HepG2 (cell line): ENCODE data around the gene TPST1. TPM values are rescaled to one million over a fixed set of nuclear protein-coding genes. Genes with fewer than 3 reads are reported as not detected.

ENCODE experiments used
- ATAC-seq: fragments of 200-7000 bp; cut with Tn5 transposase; 3 replicates; pipeline ENCODE4 v1.9.1; 2020; ENCODE audit warnings: mild to moderate bottlenecking, moderate library complexity
- BruUV-seq: library from RNA; stranded (reverse); fragments of 400-500 nt; replicated peaks from 2 replicates; lab custom pipeline; 2021; lab: Mats Ljungman, UMichigan
- CTCF ChIA-PET: fragments of 300-600 bp; formaldehyde crosslinking; extraction: SDS; loops from one replicate; lab custom pipeline; 2021; ENCODE audit warnings: low total read pairs, inconsistent platforms, low intra/inter-chr PET ratio; lab: Yijun Ruan, JAX
- POLR2A ChIA-PET: fragments of 350-600 bp; sonication (Branson Sonifier 250); formaldehyde crosslinking; loops from one replicate; lab custom pipeline; 2020; ENCODE audit warnings: antibody characterized with exemption, inconsistent platforms; lab: Yijun Ruan, JAX
- DNase-seq: peaks from one replicate; pipeline ENCODE4 v3.0.0-alpha.2; 2015; ENCODE audit warnings: low spot score
- FAIRE-seq: peaks from 3 replicates; lab custom pipeline; 2011; peaks lifted over from hg19 to GRCh38; lab: Jason Lieb, UNC
- H2AFZ ChIP-seq: one replicate; pipeline ENCODE4 v1.6.1; 2011; ENCODE audit warnings: low read length, inconsistent platforms
- H3K27ac ChIP-seq: fragments of 300-600 bp; 3 replicates; pipeline ENCODE4 v1.8.0; 2011; ENCODE audit warnings: mixed run types, mild to moderate bottlenecking, mixed read lengths, low read length, inconsistent platforms; ENCODE audit not compliant: insufficient read depth; ENCODE audit errors: extremely low read length
- H3K27me3 ChIP-seq, 2 experiments: fragments of 200-600 bp in 1 of 2; 2 replicates in 1 of 2; 3 replicates in 1 of 2; pipeline versions ENCODE4 v1.6.0 to v1.8.0; 2011; ENCODE audit warnings: low read length in 2 of 2, mild to moderate bottlenecking in 2 of 2, moderate library complexity in 2 of 2, inconsistent platforms in 1 of 2; ENCODE audit not compliant: insufficient read depth in 2 of 2, control insufficient read depth in 1 of 2
- H3K36me3 ChIP-seq, 2 experiments: fragments of 200-600 bp in 1 of 2; replicated peaks in 1 of 2; 2 replicates in 1 of 2; 3 replicates in 1 of 2; pipeline versions ENCODE4 v1.5.1 to v1.8.0; 2011; ENCODE audit warnings: low read length in 2 of 2, inconsistent platforms in 1 of 2; ENCODE audit not compliant: insufficient read depth in 2 of 2, control insufficient read depth in 1 of 2
- H3K4me1 ChIP-seq: 2 replicates; pipeline ENCODE4 v1.5.1; 2012; ENCODE audit warnings: low read length, inconsistent platforms; ENCODE audit not compliant: insufficient read depth
- H3K4me2 ChIP-seq: 2 replicates; pipeline ENCODE4 v1.6.0; 2011; ENCODE audit warnings: low read depth, low read length, inconsistent platforms
- H3K4me3 ChIP-seq, 3 experiments: fragments of 200-600 bp in 1 of 3; sonication (generic), shearing (Covaris generic) in 1 of 3; replicated peaks in 1 of 3; 2 replicates each; pipeline ENCODE4 v1.5.1; 2011 to 2016; ENCODE audit warnings: low read length in 3 of 3, inconsistent platforms in 2 of 3, low read depth in 2 of 3, mild to moderate bottlenecking in 2 of 3, control low read depth in 1 of 3, mixed read lengths in 1 of 3; ENCODE audit not compliant: insufficient read depth in 1 of 3
- H3K79me2 ChIP-seq: one replicate; pipeline ENCODE4 v1.6.1; 2011; ENCODE audit warnings: low read length, inconsistent platforms; ENCODE audit not compliant: insufficient read depth
- H3K9ac ChIP-seq: 2 replicates; pipeline ENCODE4 v1.6.0; 2011; ENCODE audit warnings: mild to moderate bottlenecking, low read depth, low read length, inconsistent platforms; ENCODE audit not compliant: insufficient read depth
- H3K9me3 ChIP-seq: 2 replicates; pipeline ENCODE4 v1.5.1; 2012; ENCODE audit warnings: mild to moderate bottlenecking, low read length
- H4K20me1 ChIP-seq: 2 replicates; pipeline ENCODE4 v1.6.0; 2011; ENCODE audit warnings: inconsistent platforms, mild to moderate bottlenecking, low read length, moderate library complexity; ENCODE audit not compliant: insufficient read depth
- BCL6 ChIP-seq: IDR thresholded peaks from 2 replicates; pipeline ENCODE4 v1.6.1; 2016; ENCODE audit warnings: missing genetic modification reagents, missing compliant biosample characterization
- CEBPG ChIP-seq: IDR thresholded peaks from 2 replicates; pipeline ENCODE4 v1.6.1; 2016
- HNF4A ChIP-seq: sonication (generic); formaldehyde crosslinking; IDR thresholded peaks from 2 replicates; pipeline ENCODE4 v1.4.0; 2020; ENCODE audit warnings: missing genetic modification reagents
- IKZF1 ChIP-seq: fragments of 450-650 bp; IDR thresholded peaks from 2 replicates; pipeline ENCODE4 v1.7.1; 2016
- KAT7 ChIP-seq: IDR thresholded peaks from 2 replicates; pipeline ENCODE4 v1.6.1; 2018; ENCODE audit warnings: borderline replicate concordance, missing compliant biosample characterization
- MAFF ChIP-seq: IDR thresholded peaks from 2 replicates; pipeline ENCODE4 v1.6.1; 2011; ENCODE audit warnings: low read depth, low read length, improper control_type of control experiment
- MAFK ChIP-seq, 2 experiments: IDR thresholded peaks in 1 of 2; conservative IDR thresholded peaks in 1 of 2; 2 replicates each; pipeline ENCODE4 v1.6.1; 2011; ENCODE audit warnings: improper control_type of control experiment in 2 of 2, low read length in 2 of 2
- WGBS: methylation state at CpG from one replicate; pipeline ENCODE4 v1.1.6; 2017; ENCODE audit warnings: low lambda C conversion rate; 5-methylcytosine and 5-hydroxymethylcytosine counted together
- in situ Hi-C: cut with HindIII; loops from 2 replicates; pipeline ENCODE4 v1.10.0; 2017; ENCODE audit warnings: low pct_unique_long_range_greater_than_20kb; ENCODE audit not compliant: extremely low pct_ligation_motif_present
- intact Hi-C: fragments of 100-400 bp; cut with micrococcal nuclease; formaldehyde crosslinking; loops from one replicate; pipeline ENCODE4 v1.10.0; 2022; ENCODE audit not compliant: unreplicated experiment
- polyA plus RNA-seq, 8 experiments: library from polyadenylated mRNA; depleted of rRNA in 3 of 8; stranded (reverse) in 7 of 8; unstranded in 1 of 8; fragments of >200 nt; fragmentation: Illumina TruSeq in 4 of 8; extraction: Trizol in 4 of 8; gene quantifications; 2 replicates each; pipeline versions ENCODE4 v1.2.1 to v1.2.3, GENCODE V29; 2011 to 2016; ENCODE audit warnings: low read depth in 4 of 8, missing spikeins in 1 of 8, mixed read lengths in 1 of 8; ENCODE audit not compliant: insufficient read depth in 1 of 8
- total RNA-seq, 5 experiments: library from RNA; depleted of rRNA; stranded (reverse); fragments of >200 nt; fragmentation: Illumina TruSeq; extraction: Trizol; gene quantifications; 2 replicates each; pipeline ENCODE4 v1.2.3, GENCODE V29; 2016; ENCODE audit warnings: low read depth in 1 of 5

Gene TPST1
- total and polyA plus RNA-seq, 2 of the 13 experiments (the other 11 are each of a cell fraction or from before 2014, with no cell fraction given), result 24.3 to 34.1 TPM

- no peak overlapping the region for H3K27ac ChIP-seq
Measured at GRCh38 chr7:66186991-66187390, 18.1 kb upstream of the TPST1 start.

GRCh38 chr7:66187905-66188304, 17.2 kb upstream of the TPST1 start:
- CTCF ChIA-PET, result no interaction called here
- Histone ChIP-seq H3K36me3 (no peaks in the 10 kb centered on the region), H3K4me3 (no peak overlapping the region), H3K4me1 (peaks cover 43% of the 10 kb centered on the region), H4K20me1 (no peaks in the 10 kb centered on the region), H3K4me2 (no peak overlapping the region), H3K9ac (no peak overlapping the region), H3K9me3 (no peaks in the 10 kb centered on the region), H3K27ac (no peak overlapping the region), H3K27me3 (no peaks in the 10 kb centered on the region), H2AFZ (no peak overlapping the region), H3K79me2 (no peaks in the 10 kb centered on the region)
- TF ChIP-seq BCL6 (CRISPR knock-in tag) (peak; percentile 80), MAFF (0 out of 2 replicates have a peak, but pooled peaks have one; percentile 22), MAFK (conservative IDR thresholded peaks at IDR 0.05 in 1 of 2, IDR thresholded peaks at IDR 0.05 in 1 of 2; ENCODE audit: low read length in 2 of 2) (peak in 1 of 2 experiments; percentile 40; a peak in 2 of 4 replicates), HNF4A (0 out of 2 replicates have a peak, but pooled peaks have one; percentile 13), CEBPG (CRISPR knock-in tag) (0 out of 2 replicates have a peak, but pooled peaks have one; percentile 15), KAT7 (no peak)
- in situ Hi-C loops (no loop called here), intact Hi-C loops (no loop called here)
- peak; percentile 49; the same call in 2 of the 3 replicates for ATAC-seq
- no peak for DNase-seq
- 0% methylated on average over 1 of the region's 1 CpG for WGBS
- BruUV-seq, result no TSS peak
- POLR2A ChIA-PET, result no interaction called here
- no peak for FAIRE-seq

More at GRCh38 chr7:66186991-66187390, 18.1 kb upstream of the TPST1 start:
- Histone ChIP-seq H3K4me2 (no peak overlapping the region), H3K79me2 (no peaks in the 10 kb centered on the region), H3K9ac (no peak overlapping the region), H3K4me1 (peaks cover 52% of the 10 kb centered on the region), H3K4me3 (no peak overlapping the region), H4K20me1 (no peaks in the 10 kb centered on the region), H3K36me3 (no peaks in the 10 kb centered on the region), H2AFZ (no peak overlapping the region), H3K9me3 (no peaks in the 10 kb centered on the region), H3K27me3 (no peaks in the 10 kb centered on the region)
- no peak for FAIRE-seq
- peak; percentile 88 for TF ChIP-seq MAFF
- TF ChIP-seq MAFK (conservative IDR thresholded peaks at IDR 0.05 in 1 of 2, IDR thresholded peaks at IDR 0.05 in 1 of 2; ENCODE audit: low read length in 2 of 2), result peak; percentile 84 to 88
- TF ChIP-seq IKZF1, result no peak
- DNase-seq, result no peak
- in situ Hi-C loops, result no loop called here
- CTCF ChIA-PET, result no interaction called here
- ATAC-seq, result no peak
- no TSS peak for BruUV-seq
- 67% methylated on average over 4 of the region's 4 CpGs for WGBS
- POLR2A ChIA-PET, result no interaction called here
- intact Hi-C loops, result no loop called here
